ENCODE results near the gene LGALSL. TPM values are rescaled to one million over a fixed set of nuclear protein-coding genes. Genes with fewer than 3 reads are reported as not detected.
"Not testable (repeated sequence)": the region's sequence is repeated elsewhere in the genome, so short reads cannot be mapped to it uniquely, and the experiment has no call there.

LGALSL gene
- total RNA-seq, 2 donors from 2014 or later, result 2.0 to 3.1 TPM

DNA sequence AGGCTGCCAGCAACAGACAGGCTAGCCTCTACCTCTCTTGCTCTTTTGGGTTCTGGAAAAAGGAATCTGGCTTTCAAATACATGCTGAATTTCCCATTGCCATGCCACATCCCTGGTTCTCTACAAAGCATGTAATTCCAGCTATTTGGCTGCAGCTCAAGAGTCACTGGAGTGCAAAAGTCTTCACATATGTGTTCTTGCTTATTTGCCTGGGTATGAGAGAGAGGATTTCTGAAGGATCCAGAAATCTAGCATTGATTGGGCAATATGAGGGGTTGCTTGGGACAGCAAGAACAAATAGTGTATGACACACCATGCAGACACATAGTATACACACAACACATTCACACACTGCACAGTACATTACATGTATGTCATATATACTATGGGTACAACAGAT, 30.7 kb upstream of the LGALSL start:
- no peak overlapping the region for H3K4me3 Mint-ChIP-seq

DNA sequence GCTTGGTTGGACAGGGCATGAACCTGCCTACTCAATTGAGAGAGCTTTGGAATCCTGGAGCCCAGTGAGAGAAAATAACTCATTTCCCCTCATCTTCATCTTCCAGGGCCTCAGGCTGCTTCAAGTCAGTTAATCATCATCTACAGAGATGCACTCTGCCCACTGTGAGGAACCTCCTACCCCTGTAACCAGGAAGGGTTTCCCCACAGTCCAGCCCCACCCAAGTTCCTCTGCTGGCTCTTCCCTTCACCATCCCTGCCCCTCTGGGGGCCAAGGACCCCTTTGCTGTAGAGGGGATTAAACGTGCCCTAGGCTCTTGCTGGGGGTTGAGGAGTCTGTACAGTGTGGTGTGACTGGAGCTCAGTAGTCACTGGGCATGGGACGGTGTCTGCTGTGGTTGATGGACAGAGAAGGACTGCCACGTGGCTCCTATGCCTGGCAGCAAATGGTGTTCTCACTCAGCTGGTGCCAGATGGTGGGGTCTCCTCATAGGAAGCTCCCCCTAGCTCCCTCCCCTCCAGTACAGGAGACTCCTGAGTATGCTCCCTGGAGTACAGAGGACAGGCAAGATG, 29.5 kb upstream of the LGALSL start:
- no peak overlapping the region for H3K4me3 Mint-ChIP-seq
- no peak for DNase-seq
- H3K27ac Mint-ChIP-seq, result no peak overlapping the region
- H3K36me3 Mint-ChIP-seq (ENCODE audit: insufficient read depth in 2 of 2), result no peaks in the 10 kb centered on the region
- no peaks in the 10 kb centered on the region for H3K9me3 Mint-ChIP-seq
- peaks cover 6% of the 10 kb centered on the region for H3K27me3 Mint-ChIP-seq (ENCODE audit: low read depth)
- ATAC-seq (replicated peaks in 1 of 2), result no peak
- no peaks in the 10 kb centered on the region for H3K4me1 Mint-ChIP-seq (ENCODE audit: low read depth)

More for the DNA sequence above, 30.7 kb upstream of the LGALSL start:
- H3K9me3 Mint-ChIP-seq, result no peaks in the 10 kb centered on the region
- no peaks in the 10 kb centered on the region for H3K36me3 Mint-ChIP-seq (ENCODE audit: insufficient read depth in 2 of 2)
- H3K27me3 Mint-ChIP-seq (ENCODE audit: low read depth), result peaks cover 6% of the 10 kb centered on the region
- no peak overlapping the region for H3K27ac Mint-ChIP-seq
- no peaks in the 10 kb centered on the region for H3K4me1 Mint-ChIP-seq (ENCODE audit: low read depth)
- DNase-seq (no peak), ATAC-seq (replicated peaks in 1 of 2) (no peak)

DNA sequence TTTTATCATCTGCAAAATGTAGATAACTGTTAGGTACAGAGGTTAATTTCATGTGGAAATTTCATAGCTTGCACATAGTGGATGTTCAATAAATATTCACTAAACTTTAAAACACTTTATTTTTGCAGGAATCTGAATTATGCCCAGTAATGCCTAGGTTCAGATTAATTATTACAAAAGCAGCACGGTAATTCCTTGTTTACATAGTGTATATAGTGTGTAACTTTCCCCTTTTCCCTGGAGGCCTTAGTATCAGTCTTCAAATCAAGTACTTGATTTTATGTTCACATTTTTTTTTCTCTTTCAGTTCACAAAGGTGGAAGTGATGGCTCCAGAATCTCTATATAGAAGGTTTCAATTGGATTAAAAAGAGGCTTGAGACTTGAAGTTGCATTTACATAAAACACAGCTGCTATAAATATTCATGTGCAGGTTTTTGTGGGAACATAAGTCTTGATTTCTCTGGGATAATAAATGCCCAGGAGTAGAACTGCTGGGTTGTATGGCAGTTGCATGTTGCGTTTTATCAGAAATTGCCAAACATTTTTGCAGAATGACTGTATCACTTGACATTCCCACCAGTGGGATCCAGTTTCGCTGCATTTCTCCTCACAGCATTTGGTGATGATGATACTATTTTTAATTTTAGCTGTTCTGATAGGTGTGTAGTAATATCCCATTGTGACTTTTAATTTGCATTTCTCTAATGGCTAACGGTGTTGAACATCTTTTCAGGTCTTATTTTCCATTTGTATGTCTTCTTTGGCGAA, 27.6 kb upstream of the LGALSL start:
- DNase-seq (no peak), ATAC-seq (replicated peaks in 1 of 2) (no peak)
- H3K27me3 Mint-ChIP-seq (ENCODE audit: low read depth), result peaks cover 6% of the 10 kb centered on the region
- H3K4me3 Mint-ChIP-seq, result no peak overlapping the region
- no peak overlapping the region for H3K27ac Mint-ChIP-seq
- H3K36me3 Mint-ChIP-seq (ENCODE audit: insufficient read depth in 2 of 2), result no peaks in the 10 kb centered on the region
- H3K9me3 Mint-ChIP-seq, result no peaks in the 10 kb centered on the region
- H3K4me1 Mint-ChIP-seq (ENCODE audit: low read depth), result no peaks in the 10 kb centered on the region

DNA sequence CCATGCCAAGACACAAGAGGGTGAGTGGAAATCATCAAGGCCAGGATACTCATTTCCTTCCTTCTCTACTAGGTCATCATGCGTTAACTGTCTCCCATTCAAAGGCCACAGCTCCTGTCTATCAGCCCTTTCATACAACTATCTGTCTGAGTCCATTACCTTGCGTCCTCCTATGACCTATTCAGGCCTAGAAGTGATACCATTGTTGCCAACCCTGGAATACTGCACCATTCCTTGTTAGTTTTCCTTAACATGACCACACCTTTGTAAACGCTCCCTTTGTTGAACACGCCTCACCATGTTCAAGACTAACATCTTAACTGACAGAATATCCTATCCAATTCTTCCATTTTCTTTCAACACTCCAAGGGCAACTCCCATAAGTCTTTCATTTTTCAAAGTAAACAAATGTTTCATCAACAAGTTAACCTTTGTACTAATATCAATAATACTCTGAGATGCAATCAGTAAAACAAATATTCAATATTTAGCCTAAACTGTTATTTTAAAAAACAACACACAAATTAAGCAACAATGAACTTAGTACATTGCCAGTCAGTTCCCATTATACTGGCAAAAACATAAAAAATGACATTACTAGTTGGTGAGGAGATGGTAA, 19.8 kb upstream of the LGALSL start:
- Mint-ChIP-seq H3K4me3 (no peak overlapping the region), H3K27ac (no peak overlapping the region), H3K4me1 (ENCODE audit: low read depth) (no peaks in the 10 kb centered on the region), H3K27me3 (ENCODE audit: low read depth) (peaks cover 41% of the 10 kb centered on the region), H3K36me3 (ENCODE audit: insufficient read depth in 2 of 2) (peaks cover 2% of the 10 kb centered on the region in 2 donors), H3K9me3 (peaks cover 0 to 3% of the 10 kb centered on the region in 2 donors)
- no peak for DNase-seq
- no peak for ATAC-seq (replicated peaks in 1 of 2)

DNA sequence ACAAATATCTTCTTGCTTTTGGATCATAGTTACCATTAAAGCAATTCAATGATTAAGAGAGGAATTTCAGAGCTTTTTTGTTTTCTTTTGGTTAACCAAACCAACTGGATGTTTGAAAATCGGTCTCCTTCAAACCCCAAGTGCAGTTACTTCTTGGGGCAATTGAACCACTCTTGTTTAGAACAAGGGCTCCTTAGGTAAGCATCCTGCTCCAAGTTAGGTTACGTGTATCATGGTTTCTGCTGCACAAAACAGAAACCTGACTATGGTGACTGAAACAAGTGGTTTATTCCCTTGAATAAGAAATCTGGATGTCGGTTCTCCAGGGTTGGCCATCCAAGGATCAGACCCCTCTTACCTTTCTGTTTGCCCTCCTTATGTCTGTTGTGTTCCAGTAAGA, 16.1 kb upstream of the LGALSL start:
- no peak for ATAC-seq (replicated peaks in 1 of 2)
- no peaks in the 10 kb centered on the region for H3K4me1 Mint-ChIP-seq (ENCODE audit: low read depth)
- peaks cover 41% of the 10 kb centered on the region for H3K27me3 Mint-ChIP-seq (ENCODE audit: low read depth)
- no peak overlapping the region for H3K4me3 Mint-ChIP-seq
- H3K36me3 Mint-ChIP-seq (ENCODE audit: insufficient read depth in 2 of 2), result no peaks in the 10 kb centered on the region
- H3K9me3 Mint-ChIP-seq, result no peaks in the 10 kb centered on the region
- H3K27ac Mint-ChIP-seq, result no peak overlapping the region
- no peak for DNase-seq

DNA sequence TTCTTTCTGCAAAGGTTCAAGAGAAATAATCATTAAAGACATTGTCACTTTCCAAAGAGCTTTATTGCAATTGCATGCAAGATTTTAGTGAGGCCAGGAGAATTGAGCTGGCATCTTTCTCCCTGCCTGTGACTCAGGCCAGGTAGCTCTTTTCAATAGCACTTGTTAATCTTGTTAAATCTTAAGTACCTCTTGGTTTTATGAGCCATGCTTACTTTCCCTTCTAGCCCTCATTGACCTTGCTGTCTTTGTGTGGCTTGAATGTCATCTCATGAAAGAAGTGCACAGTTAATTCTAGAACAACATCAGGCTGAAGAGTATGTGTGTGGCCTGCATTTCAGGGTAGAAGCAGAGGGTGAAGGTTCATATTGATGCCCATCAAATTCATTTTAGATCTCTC, 14.8 kb upstream of the LGALSL start:
- Mint-ChIP-seq H3K27me3 (ENCODE audit: low read depth) (peaks cover 44% of the 10 kb centered on the region), H3K4me1 (ENCODE audit: low read depth) (no peaks in the 10 kb centered on the region), H3K9me3 (no peaks in the 10 kb centered on the region), H3K4me3 (no peak overlapping the region), H3K27ac (no peak overlapping the region), H3K36me3 (ENCODE audit: insufficient read depth in 2 of 2) (no peaks in the 10 kb centered on the region)
- peak; percentile 37 to 60 for ATAC-seq (replicated peaks in 1 of 2)
- no peak for DNase-seq

DNA sequence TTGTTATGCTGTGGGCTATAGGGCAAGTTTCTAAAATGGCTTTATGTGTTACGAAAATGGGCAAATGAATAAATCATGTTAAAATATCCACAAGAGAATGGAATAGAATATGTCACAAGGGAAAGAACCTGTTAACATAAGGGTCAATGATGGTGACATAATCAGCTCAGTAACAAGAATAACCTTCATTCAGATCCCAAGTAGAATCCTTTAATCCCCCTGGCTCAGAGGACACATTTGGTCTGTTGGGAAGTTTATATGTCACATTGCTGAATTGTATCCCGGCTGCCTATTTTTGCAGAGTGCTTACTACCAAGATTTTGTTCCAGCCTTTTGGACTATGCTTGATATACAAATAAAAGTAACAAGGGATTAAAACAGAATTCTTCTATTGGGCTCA, 13.1 kb upstream of the LGALSL start:
- H3K9me3 Mint-ChIP-seq, result no peaks in the 10 kb centered on the region
- ATAC-seq (replicated peaks in 1 of 2) (no peak), DNase-seq (no peak)
- H3K36me3 Mint-ChIP-seq (ENCODE audit: insufficient read depth in 2 of 2), result no peaks in the 10 kb centered on the region
- H3K27me3 Mint-ChIP-seq (ENCODE audit: low read depth), result peaks cover 49% of the 10 kb centered on the region
- peaks cover 8% of the 10 kb centered on the region for H3K4me1 Mint-ChIP-seq (ENCODE audit: low read depth)
- H3K27ac Mint-ChIP-seq, result no peak overlapping the region
- H3K4me3 Mint-ChIP-seq, result no peak overlapping the region

DNA sequence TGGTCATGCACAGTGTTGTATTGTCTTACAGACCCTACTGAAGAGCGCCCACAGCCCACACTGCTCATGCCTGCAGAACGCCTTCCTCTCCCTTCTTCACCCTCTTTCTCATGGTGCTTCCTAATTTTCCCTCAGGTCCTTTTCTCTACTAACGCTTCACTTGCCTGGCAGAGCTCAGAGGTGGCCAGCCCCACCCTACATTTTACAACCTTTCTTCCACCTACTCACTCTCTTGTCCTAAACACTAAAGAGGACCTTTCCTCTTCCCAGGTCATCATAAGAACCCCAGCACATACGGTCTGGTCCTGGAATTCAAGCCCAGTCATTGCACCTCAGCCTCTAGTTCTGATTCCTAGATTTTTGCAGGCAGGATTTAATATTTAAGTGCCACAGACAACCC, 11.7 kb upstream of the LGALSL start:
- ATAC-seq (replicated peaks in 1 of 2) (no peak), DNase-seq (no peak)
- H3K4me1 Mint-ChIP-seq (ENCODE audit: low read depth), result peaks cover 11% of the 10 kb centered on the region
- no peak overlapping the region for H3K27ac Mint-ChIP-seq
- H3K4me3 Mint-ChIP-seq, result no peak overlapping the region
- H3K27me3 Mint-ChIP-seq (ENCODE audit: low read depth), result peaks cover 46% of the 10 kb centered on the region
- H3K9me3 Mint-ChIP-seq, result no peaks in the 10 kb centered on the region
- H3K36me3 Mint-ChIP-seq (ENCODE audit: insufficient read depth in 2 of 2), result no peaks in the 10 kb centered on the region

DNA sequence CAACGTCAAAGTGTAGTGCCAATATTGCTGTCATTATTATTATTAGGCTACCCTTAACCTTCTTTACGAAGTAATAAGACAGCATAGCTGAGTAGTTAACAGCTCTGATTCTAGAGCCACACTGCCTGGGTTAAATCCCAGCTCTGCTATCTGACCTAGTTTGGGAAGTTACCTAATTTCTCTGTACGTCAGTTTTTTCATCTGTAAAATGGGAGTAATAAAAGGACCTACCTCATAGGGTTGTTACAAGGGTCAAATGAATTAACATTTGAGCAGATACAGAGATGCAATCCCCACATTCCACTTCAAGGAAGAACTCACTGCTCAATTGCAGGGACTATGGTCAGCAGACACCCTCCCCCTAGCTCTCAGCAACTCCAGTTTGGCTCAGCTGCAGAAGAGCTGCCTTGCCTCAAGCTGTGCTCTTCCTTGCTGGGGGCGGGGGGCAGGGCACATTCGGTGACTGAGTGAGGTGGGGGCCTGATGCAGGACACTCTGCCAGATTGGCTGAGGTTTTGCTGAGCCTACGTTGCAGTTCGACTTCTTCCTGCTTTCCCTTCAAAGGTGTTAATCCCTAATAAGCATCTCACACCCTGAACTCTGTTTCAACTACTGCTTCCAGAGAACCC, 11.0 kb upstream of the LGALSL start:
- Mint-ChIP-seq H3K36me3 (ENCODE audit: insufficient read depth in 2 of 2) (no peaks in the 10 kb centered on the region), H3K27me3 (ENCODE audit: low read depth) (peaks cover 45% of the 10 kb centered on the region), H3K4me1 (ENCODE audit: low read depth) (peaks cover 11% of the 10 kb centered on the region), H3K4me3 (no peak overlapping the region), H3K9me3 (no peaks in the 10 kb centered on the region), H3K27ac (no peak overlapping the region)
- DNase-seq, result no peak
- ATAC-seq (replicated peaks in 1 of 2), result no peak

DNA sequence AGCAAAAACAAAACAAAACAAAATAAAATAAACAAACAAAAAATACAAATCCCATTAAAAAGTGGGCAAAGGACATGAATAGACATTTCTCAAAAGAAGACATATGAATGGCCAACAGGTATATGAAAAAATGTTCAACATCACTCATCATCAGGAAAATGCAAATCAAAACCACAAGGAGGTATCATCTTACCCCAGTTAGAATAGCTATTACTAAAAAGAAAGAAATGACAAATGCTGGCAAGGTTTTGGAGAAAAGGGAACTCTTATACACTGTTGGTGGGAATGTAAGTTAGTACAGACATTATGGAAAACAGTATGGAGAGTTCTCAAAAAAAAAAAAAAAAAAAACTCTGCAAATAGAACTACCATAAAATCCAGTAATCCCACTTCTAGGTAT, 8.0 kb upstream of the LGALSL start:
- not testable (repeated sequence) for H3K4me3 Mint-ChIP-seq; H3K36me3 Mint-ChIP-seq (ENCODE audit: insufficient read depth in 2 of 2); H3K27ac Mint-ChIP-seq; ATAC-seq (replicated peaks in 1 of 2); H3K9me3 Mint-ChIP-seq; DNase-seq
- H3K27me3 Mint-ChIP-seq (ENCODE audit: low read depth), result peaks cover 40% of the 10 kb centered on the region
- peaks cover 11% of the 10 kb centered on the region for H3K4me1 Mint-ChIP-seq (ENCODE audit: low read depth)

DNA sequence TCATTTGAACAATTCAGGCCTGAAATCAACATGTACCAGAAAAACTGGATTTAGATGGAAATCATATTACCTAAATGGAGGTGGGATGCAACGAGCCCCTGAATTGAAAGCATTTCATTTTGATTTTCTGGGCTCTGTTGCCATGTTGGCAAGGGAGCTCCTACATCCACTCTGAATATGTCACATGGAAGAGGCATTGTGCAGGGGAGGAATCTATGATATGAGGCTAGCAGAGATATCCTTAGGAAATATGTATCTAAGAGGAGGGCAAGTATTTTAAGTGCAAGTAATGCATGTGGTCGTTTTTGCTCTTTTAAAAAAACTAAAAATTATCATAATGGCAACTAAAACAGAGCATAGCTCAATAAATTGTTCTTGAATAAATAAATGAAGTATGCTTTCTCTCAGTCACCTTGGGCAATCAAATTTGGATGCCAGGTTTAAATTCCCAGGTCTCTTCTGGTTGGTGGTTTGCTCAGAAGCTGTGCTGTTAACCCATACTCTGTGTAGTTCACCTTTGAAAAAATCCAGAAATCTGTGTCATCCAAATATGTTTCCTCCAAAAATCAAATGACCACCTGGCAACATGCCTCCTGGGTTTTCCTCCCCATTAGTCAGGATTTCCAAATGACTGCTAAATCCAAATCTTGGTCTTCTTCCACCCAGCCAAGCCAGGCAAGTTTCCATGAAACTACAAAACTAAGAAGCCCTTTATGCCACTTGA, 6.5 kb upstream of the LGALSL start:
- Mint-ChIP-seq H3K27me3 (ENCODE audit: low read depth) (peaks cover 34% of the 10 kb centered on the region), H3K27ac (no peak overlapping the region), H3K4me3 (no peak overlapping the region), H3K9me3 (no peaks in the 10 kb centered on the region), H3K36me3 (ENCODE audit: insufficient read depth in 2 of 2) (no peaks in the 10 kb centered on the region), H3K4me1 (ENCODE audit: low read depth) (peaks cover 11% of the 10 kb centered on the region)
- DNase-seq (no peak), ATAC-seq (replicated peaks in 1 of 2) (no peak)

DNA sequence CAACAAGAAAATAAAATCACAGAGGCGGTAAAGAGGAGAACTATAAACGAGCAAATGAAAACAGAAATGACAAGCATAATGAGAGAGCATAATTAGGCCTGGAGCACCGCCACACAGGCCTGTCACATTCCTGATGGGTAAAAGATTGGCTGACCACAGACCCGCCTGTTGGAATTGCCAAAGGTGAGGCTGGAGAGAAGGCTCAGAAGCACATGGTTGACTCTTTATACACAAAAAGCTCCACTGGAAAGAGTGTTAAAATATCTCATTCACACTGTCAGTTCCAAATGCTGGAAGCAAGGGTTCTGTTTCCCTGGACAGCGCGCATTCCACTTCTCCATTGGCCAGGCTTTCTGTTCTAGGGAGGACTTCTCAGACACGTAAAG, 5.9 kb upstream of the LGALSL start:
- H3K27me3 Mint-ChIP-seq (ENCODE audit: low read depth), result peaks cover 29% of the 10 kb centered on the region
- ATAC-seq (replicated peaks in 1 of 2) (no peak), DNase-seq (no peak)
- H3K27ac Mint-ChIP-seq, result no peak overlapping the region
- no peaks in the 10 kb centered on the region for H3K9me3 Mint-ChIP-seq
- H3K36me3 Mint-ChIP-seq (ENCODE audit: insufficient read depth in 2 of 2), result no peaks in the 10 kb centered on the region
- no peak overlapping the region for H3K4me3 Mint-ChIP-seq
- H3K4me1 Mint-ChIP-seq (ENCODE audit: low read depth), result peaks cover 11% of the 10 kb centered on the region

DNA sequence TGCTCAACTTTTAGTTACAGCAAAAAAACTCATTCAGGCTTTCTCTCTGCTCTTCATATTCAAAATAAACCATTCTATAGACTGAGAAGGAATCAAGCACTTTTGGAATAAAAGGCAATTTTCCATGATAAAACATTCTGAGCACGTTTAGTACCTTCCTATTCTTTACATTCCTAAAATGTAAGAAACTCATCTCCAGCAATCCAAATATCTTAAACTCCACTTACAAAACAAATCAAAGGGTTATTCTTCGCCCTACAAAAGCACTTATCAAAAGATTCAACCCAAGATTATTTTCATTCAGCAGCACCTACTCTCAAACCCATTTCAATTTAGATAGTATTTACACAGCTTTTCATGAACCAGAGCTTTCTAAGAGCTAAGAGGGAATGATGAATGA, 2.9 kb upstream of the LGALSL start:
- Mint-ChIP-seq H3K27ac (no peak overlapping the region), H3K4me1 (ENCODE audit: low read depth) (peaks cover 10% of the 10 kb centered on the region), H3K36me3 (ENCODE audit: insufficient read depth in 2 of 2) (no peaks in the 10 kb centered on the region), H3K27me3 (ENCODE audit: low read depth) (peaks cover 13% of the 10 kb centered on the region), H3K4me3 (no peak overlapping the region), H3K9me3 (no peaks in the 10 kb centered on the region)
- DNase-seq (no peak), ATAC-seq (replicated peaks in 1 of 2) (no peak)

Data from activated T-cell treated with anti-CD3 and anti-CD28 coated beads, Interleukin-2, amount 50 U/mL, for 72 hours (primary cell).